Ecto neural progenitor cell (in vitro differentiated cells): Measurements from ENCODE around the gene BCL11A.

Experiments used
- DNase-seq: peaks from one replicate; pipeline ENCODE4 v3.0.0-alpha.2; 2018; ENCODE audit warnings: low spot score

The BCL11A gene

GRCh38 chr2:60484133-60484645, 69.3 kb downstream of the BCL11A start:
- DNase-seq: no peak

- no peak for DNase-seq
These were observed 70.1 kb downstream of the BCL11A start for GRCh38 chr2:60483401-60483800.

- DNase-seq: no peak
These were observed 71.2 kb downstream of the BCL11A start for GRCh38 chr2:60482222-60482621.

- DNase-seq: no peak
These were observed 72.2 kb downstream of the BCL11A start for GRCh38 chr2:60481257-60481656.

GRCh38 chr2:60480089-60480773, 73.2 kb downstream of the BCL11A start:
- no peak for DNase-seq

GRCh38 chr2:60479226-60480088, 74.0 kb downstream of the BCL11A start:
- DNase-seq: no peak

- no peak for DNase-seq
These were observed 74.8 kb downstream of the BCL11A start for GRCh38 chr2:60478660-60479059.

GRCh38 chr2:60476206-60476954, 77.1 kb downstream of the BCL11A start:
- DNase-seq: no peak

- DNase-seq: no peak
These were observed 78.2 kb downstream of the BCL11A start for GRCh38 chr2:60475123-60475830.

- DNase-seq: no peak
These were observed 79.2 kb downstream of the BCL11A start for GRCh38 chr2:60474301-60474700.

GRCh38 chr2:60473546-60473945, 79.9 kb downstream of the BCL11A start:
- DNase-seq: no peak

GRCh38 chr2:60472663-60473289, 80.7 kb downstream of the BCL11A start:
- no peak for DNase-seq

GRCh38 chr2:60472041-60472440, 81.4 kb downstream of the BCL11A start:
- DNase-seq: no peak

- no peak for DNase-seq
These were observed 83.1 kb downstream of the BCL11A start for GRCh38 chr2:60470340-60470739.

GRCh38 chr2:60469536-60470317, 83.7 kb downstream of the BCL11A start:
- no peak for DNase-seq

- DNase-seq: no peak
These were observed 84.9 kb downstream of the BCL11A start for GRCh38 chr2:60468382-60469085.

- no peak for DNase-seq
These were observed 87.2 kb downstream of the BCL11A start for GRCh38 chr2:60466161-60466702.

GRCh38 chr2:60465736-60466135, 87.7 kb downstream of the BCL11A start:
- DNase-seq: no peak

- DNase-seq: no peak
These were observed 90.2 kb downstream of the BCL11A start for GRCh38 chr2:60463249-60463648.
